ENCODE measurements around the gene PCNX2.
"Not testable (repeated sequence)": the region's sequence is repeated elsewhere in the genome, so short reads cannot be mapped to it uniquely, and the experiment has no call there.

PCNX2 gene

DNA sequence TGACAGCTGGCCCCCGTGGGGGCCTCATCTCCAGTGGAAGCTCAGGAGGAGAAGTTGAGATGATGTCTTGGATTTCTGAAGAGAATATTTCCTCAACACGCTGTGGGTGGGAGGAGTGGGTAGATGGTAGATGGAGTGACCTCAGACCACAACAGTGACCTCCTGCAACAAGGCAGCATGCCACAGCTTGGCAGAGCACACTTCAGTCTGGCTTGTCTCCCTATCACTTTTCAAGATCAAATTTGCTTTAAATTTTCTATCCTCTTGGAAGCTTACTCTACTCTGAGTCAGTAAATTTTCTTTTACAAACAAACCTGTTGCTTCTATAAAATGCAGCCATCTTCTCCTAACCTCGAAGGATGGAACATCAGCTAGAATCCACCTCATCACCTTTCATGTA is 285.4 kb downstream of the PCNX2 start:
- H3K4me3 ChIP-seq (replicated peaks; ENCODE audit: low read depth, low read length) = no peak overlapping the region
- TF ChIP-seq, protein P1, sequence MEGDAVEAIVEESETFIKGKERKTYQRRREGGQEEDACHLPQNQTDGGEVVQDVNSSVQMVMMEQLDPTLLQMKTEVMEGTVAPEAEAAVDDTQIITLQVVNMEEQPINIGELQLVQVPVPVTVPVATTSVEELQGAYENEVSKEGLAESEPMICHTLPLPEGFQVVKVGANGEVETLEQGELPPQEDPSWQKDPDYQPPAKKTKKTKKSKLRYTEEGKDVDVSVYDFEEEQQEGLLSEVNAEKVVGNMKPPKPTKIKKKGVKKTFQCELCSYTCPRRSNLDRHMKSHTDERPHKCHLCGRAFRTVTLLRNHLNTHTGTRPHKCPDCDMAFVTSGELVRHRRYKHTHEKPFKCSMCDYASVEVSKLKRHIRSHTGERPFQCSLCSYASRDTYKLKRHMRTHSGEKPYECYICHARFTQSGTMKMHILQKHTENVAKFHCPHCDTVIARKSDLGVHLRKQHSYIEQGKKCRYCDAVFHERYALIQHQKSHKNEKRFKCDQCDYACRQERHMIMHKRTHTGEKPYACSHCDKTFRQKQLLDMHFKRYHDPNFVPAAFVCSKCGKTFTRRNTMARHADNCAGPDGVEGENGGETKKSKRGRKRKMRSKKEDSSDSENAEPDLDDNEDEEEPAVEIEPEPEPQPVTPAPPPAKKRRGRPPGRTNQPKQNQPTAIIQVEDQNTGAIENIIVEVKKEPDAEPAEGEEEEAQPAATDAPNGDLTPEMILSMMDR (IDR thresholded peaks at IDR 0.05; ENCODE audit: low read depth, low read length, missing control alignments) = no peak
- DNase-seq (ENCODE audit: extremely low read depth, low read depth) = no peak

DNA sequence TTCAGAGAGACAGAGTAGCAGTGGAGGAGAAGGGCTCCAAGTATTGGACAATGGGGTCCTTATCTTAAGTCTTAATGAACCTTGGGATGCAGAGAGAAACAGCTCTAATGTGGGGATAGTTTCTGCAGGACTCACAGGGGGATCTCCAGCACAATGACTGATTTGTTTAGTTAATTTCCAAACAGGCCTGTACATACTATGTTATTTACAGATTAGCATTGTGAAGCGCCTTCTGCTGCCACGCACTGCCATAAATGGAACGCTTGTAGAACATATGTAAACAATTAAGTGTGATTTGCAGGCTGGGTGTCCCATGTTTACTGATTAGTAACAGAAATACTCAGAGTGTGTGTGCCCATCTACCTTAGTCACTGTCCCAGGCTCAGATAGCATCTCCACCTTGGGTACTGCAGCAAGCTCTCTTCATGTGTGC is 289.0 kb downstream of the PCNX2 start:
- no peak overlapping the region for H3K4me3 ChIP-seq (replicated peaks; ENCODE audit: low read depth, low read length)
- TF ChIP-seq, protein P1 (IDR thresholded peaks at IDR 0.05; ENCODE audit: low read depth, low read length, missing control alignments) = no peak
- DNase-seq (ENCODE audit: extremely low read depth, low read depth) = no peak

DNA sequence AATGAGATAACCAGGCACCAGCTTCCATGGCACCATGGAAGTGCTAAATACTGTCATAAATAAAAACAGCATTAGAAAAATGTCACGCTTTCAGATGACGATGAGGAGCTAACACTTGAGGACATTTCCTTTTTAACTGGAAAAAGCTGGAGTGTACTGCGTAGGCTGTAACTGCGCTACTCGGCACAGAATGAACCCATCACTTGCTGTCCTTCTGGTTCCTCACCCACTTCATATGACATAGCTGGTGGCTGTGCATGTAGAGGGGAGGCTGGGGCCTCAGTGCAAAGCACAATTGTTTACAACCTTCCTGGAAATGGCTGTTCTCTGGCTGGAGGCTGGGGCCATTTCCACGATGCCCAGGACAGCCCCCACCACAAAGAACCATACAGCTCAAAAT is 289.4 kb downstream of the PCNX2 start:
- H3K4me3 ChIP-seq (replicated peaks; ENCODE audit: low read depth, low read length) = no peak overlapping the region
- no peak for DNase-seq (ENCODE audit: extremely low read depth, low read depth)

DNA sequence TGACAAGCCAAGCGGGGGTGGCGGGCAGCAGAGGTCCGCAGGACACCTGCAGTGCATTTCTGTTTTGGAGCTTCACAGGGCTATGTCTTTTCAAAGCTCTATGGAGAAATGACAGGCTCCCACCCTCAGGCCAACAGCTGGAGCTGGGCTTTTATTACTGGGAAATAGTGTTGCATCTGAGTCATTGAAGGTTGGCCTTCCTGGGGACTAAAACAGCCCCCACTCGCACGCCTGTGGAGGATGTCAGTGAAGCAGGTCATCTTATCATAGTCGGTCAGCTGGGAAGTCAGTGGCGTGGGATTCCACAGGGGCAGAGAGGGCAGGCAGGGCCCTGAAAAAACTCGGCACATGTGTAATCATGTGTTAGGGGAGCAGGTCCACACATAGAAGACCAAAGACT is 289.8 kb downstream of the PCNX2 start:
- TF ChIP-seq, protein P1 (IDR thresholded peaks at IDR 0.05; ENCODE audit: low read depth, low read length, missing control alignments) = no peak
- DNase-seq (ENCODE audit: extremely low read depth, low read depth) = peak; percentile 24
- no peak overlapping the region for H3K4me3 ChIP-seq (replicated peaks; ENCODE audit: low read depth, low read length)

More for the DNA sequence above, 289.4 kb downstream of the PCNX2 start:
- TF ChIP-seq, protein P1 (IDR thresholded peaks at IDR 0.05; ENCODE audit: low read depth, low read length, missing control alignments) = no peak

DNA sequence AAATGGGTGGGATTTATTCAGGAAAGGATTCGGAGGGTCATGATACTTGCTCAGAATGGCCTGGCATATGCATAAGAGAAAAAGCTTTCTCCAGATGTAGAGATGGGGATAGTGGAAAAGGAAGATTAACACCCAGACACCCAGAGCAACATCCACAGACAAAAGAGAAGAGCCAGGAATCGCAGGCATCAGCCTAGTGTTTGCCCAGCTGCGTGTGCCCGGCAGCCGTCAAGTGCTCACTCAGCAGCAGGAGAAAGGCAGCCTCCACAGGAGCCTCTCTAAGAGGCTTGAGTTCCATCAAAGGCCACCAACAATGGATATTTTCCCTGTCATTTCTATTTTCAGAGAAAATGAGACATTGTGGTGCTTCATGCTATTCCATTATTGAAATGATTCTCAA is 290.4 kb downstream of the PCNX2 start:
- DNase-seq (ENCODE audit: extremely low read depth, low read depth) = no peak

DNA sequence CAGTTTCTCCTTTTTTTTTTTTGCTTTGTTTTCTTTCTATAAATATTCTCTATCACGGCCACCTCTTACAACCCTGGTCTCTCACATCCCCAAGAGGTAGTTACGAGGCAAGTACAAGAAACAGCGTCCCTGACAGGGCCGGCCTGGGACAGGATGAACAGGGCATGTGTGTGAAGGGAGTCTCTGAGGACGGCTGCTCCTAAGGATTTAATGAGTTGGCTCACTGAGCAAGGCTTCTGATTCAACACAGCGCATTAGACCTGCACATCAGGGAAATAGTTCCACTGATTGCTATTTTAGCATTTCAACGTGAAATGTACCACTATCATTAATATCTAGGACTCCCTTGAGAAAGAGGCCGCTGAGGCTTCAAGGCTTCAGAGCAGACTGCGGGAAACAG is 291.1 kb downstream of the PCNX2 start:
- no peak overlapping the region for H3K4me3 ChIP-seq (replicated peaks; ENCODE audit: low read depth, low read length)
- TF ChIP-seq, protein P1 (IDR thresholded peaks at IDR 0.05; ENCODE audit: low read depth, low read length, missing control alignments) = no peak

More for the DNA sequence above, 290.4 kb downstream of the PCNX2 start:
- no peak overlapping the region for H3K4me3 ChIP-seq (replicated peaks; ENCODE audit: low read depth, low read length)
- TF ChIP-seq, protein P1 (IDR thresholded peaks at IDR 0.05; ENCODE audit: low read depth, low read length, missing control alignments) = no peak

DNA sequence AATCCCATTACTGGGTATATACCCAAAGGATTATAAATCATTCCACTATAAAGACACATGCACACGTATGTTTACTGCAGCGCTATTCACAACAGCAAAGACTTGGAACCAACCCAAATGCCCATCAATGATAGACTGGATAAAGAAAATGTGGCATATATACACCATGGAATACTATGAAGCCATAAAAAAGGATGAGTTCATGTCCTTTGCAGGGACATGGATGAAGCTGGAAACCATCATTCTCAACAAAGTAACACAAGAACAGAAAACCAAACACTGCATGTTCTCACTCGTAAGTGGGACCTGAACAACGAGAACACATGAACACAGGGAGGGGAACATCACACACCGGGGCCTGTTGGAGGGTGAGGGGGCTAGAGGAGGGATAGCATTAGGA is 291.9 kb downstream of the PCNX2 start:
- DNase-seq (ENCODE audit: extremely low read depth, low read depth); H3K4me3 ChIP-seq (replicated peaks; ENCODE audit: low read depth, low read length): not testable (repeated sequence)

More for the DNA sequence above, 291.1 kb downstream of the PCNX2 start:
- no peak for DNase-seq (ENCODE audit: extremely low read depth, low read depth)

All from HFF-Myc (cell line).